ENCODE data around the gene CD44. TPM values are rescaled to one million over a fixed set of nuclear protein-coding genes. Genes with fewer than 3 reads are reported as not detected.
A peak's percentile ranks its signal among the peaks of the same experiment; 100 is the strongest.

CD44 gene
- total and polyA plus RNA-seq, 10 of the 15 experiments (the other 5 are each of a cell fraction or from before 2014, with no cell fraction given) = 57.1 to 293 (median 120) TPM

- no TSS peak for BruUV-seq (replicated peaks)
- no peak overlapping the region for H3K4me3 ChIP-seq
Measured at GRCh38 chr11:35167426-35167954, 28.5 kb downstream of the CD44 start.

More at GRCh38 chr11:35167426-35167954, 28.5 kb downstream of the CD44 start:
- no peaks in the 10 kb centered on the region for H3K9me3 ChIP-seq (replicated peaks; ENCODE audit: control insufficient read depth, insufficient read depth, low read length)
- SMC1A ChIA-PET (ENCODE audit: uncharacterized antibody, unreplicated experiment) = interaction anchor here (0.7 to 16.2 kb wide), 17 partner anchors 14 to 241 kb away, joined by 3 to 260 read pairs (median 5); no protein-coding TSS in a partner anchor
- RAD21 ChIA-PET (ENCODE audit: unreplicated experiment) = interaction anchor here (0.8 to 7.5 kb wide), 14 partner anchors 12 to 168 kb away, joined by 3 to 56 read pairs (median 3); partner anchors contain the start of gene CD44
- H3K4me2 ChIP-seq (ENCODE audit: control insufficient read depth, insufficient read depth) = peak overlapping the region; percentile 93; the same call in 1 of the 2 replicates
- H3K27ac ChIP-seq (ENCODE audit: control insufficient read depth, insufficient read depth) = no peak overlapping the region; the same call in 1 of the 2 replicates
- H3K79me2 ChIP-seq (ENCODE audit: control insufficient read depth, insufficient read depth, low read length) = peaks cover 48% of the 10 kb centered on the region
- H3K9ac ChIP-seq (ENCODE audit: control insufficient read depth, insufficient read depth, low read length) = no peak overlapping the region
- H2AFZ ChIP-seq (ENCODE audit: control insufficient read depth, low read depth, low read length) = no peak overlapping the region
- intact Hi-C loops (cut with micrococcal nuclease; ENCODE audit: unreplicated experiment) = no loop called here
- DNase-seq (ENCODE audit: low read depth, low spot score) = no peak
- no peaks in the 10 kb centered on the region for H3K27me3 ChIP-seq (replicated peaks in 1 of 2; ENCODE audit: control insufficient read depth in 2 of 2, insufficient read depth in 2 of 2, low read length in 1 of 2)
- H3K36me3 ChIP-seq (ENCODE audit: control insufficient read depth in 2 of 2, insufficient read depth in 2 of 2, low read length in 1 of 2) = no peaks in the 10 kb centered on the region; a peak in 1 of 4 replicates
- FAIRE-seq = no peak
- TF ChIP-seq RELA (IDR thresholded peaks at IDR 0.05; ENCODE audit: borderline replicate concordance, partially characterized antibody) (no peak), TAF1 (IDR thresholded peaks at IDR 0.05; ENCODE audit: borderline replicate concordance, low read depth, low read length) (no peak), JUND (IDR thresholded peaks at IDR 0.05; ENCODE audit: low read depth, low read length) (no peak), ASH2L (IDR thresholded peaks at IDR 0.05; ENCODE audit: borderline replicate concordance, low read depth) (no peak), ATF2 (IDR thresholded peaks at IDR 0.05; ENCODE audit: low read length) (no peak), NFXL1 (IDR thresholded peaks at IDR 0.05; ENCODE audit: borderline replicate concordance) (no peak), STAT3 (IDR thresholded peaks at IDR 0.05; ENCODE audit: low read depth, low read length) (no peak), NR2F1 (conservative IDR thresholded peaks at IDR 0.05) (no peak), CHD4 (IDR thresholded peaks at IDR 0.05) (no peak), ZSCAN29 (IDR thresholded peaks at IDR 0.05) (no peak), SRF (IDR thresholded peaks at IDR 0.05; ENCODE audit: low read depth in 2 of 2, low read length in 2 of 2) (no peak), TCF3 (IDR thresholded peaks at IDR 0.05; ENCODE audit: borderline replicate concordance, insufficient read depth, low read depth, low read length) (no peak), GABPA (IDR thresholded peaks at IDR 0.05; ENCODE audit: low read depth) (no peak), ZNF274 (IDR thresholded peaks at IDR 0.05; ENCODE audit: insufficient read depth, insufficient read length) (no peak), KDM1A (IDR thresholded peaks at IDR 0.05; ENCODE audit: borderline replicate concordance) (no peak), NR2C1 (IDR thresholded peaks at IDR 0.05) (no peak), PAX8 (IDR thresholded peaks at IDR 0.05) (no peak), LARP7 (IDR thresholded peaks at IDR 0.05) (no peak)
- ATAC-seq = no peak
- peaks cover 58% of the 10 kb centered on the region for H3K4me1 ChIP-seq (ENCODE audit: control insufficient read depth, insufficient read depth, low read length)
- in situ Hi-C loops (cut with MboI) = no loop called here
- CTCF ChIA-PET = interaction anchor here (0.8 to 7.0 kb wide), 14 partner anchors 12 to 248 kb away, joined by 3 to 29 read pairs (median 5); partner anchors contain the start of gene CD44
- H4K20me1 ChIP-seq (ENCODE audit: control insufficient read depth, insufficient read depth) = no peaks in the 10 kb centered on the region
- WGBS (ENCODE audit: insufficient coverage, insufficient replicate concordance, low lambda C conversion rate, missing lambda C conversion rate) = 50% methylated on average over 2 of the region's 2 CpGs
- POLR2A ChIA-PET = interaction anchor here (1.2 to 1.5 kb wide), 3 partner anchors 13 to 161 kb away, joined by 3 to 6 read pairs (median 4); no protein-coding TSS in a partner anchor

Data from GM12878 (cell line).